ENCODE results near the gene GNPDA1.

The GNPDA1 gene

DNA sequence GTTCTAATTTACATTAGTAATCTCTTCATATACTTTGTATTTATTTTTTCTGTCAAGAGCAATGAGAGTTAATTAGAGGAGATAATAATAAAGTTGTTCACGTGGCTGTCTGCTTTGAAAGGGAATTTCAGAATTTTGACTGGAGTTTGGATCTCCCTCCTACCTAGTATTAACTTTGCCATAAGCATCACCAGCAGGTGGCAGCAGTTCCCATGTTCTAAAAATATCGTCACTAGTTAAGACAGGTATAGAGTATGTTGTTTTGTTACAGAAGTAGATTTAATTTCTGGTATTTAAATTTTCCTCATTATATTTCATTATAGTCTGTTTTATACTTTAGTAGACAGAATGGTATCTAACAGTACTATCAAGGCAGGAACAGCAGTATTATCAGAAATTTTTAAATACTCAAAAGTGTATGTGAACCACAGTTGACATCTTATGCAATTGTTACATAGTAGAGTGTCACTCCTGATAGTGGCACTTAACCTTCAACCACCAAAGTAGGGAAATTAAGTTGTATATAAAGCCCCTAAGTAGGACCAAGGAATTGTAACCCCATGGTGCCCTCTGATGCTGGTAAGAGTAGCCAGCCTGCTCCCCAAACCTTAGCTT, 20.4 kb downstream of the GNPDA1 start:
- peak; percentile 65 for DNase-seq (ENCODE audit: low spot score)

DNA sequence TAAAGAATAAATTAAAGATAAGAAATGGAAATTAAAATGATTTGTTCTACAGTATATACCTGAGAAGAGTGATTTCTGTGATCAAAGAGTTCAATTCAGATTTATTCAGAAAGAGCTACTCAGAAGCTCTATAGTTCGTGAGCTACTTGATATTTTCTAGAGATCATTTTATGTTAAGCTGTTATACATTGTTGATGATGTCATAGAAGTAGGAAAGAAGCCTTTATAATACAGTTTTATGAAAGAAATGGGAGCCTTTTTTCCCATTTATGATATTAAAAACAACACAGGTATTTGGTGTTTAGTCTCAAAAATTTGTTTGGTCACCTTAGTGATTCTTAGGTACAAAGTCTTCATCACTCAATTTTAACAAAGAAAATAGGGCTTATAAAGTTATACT, 23.1 kb downstream of the GNPDA1 start:
- no peak for DNase-seq (ENCODE audit: low spot score)

DNA sequence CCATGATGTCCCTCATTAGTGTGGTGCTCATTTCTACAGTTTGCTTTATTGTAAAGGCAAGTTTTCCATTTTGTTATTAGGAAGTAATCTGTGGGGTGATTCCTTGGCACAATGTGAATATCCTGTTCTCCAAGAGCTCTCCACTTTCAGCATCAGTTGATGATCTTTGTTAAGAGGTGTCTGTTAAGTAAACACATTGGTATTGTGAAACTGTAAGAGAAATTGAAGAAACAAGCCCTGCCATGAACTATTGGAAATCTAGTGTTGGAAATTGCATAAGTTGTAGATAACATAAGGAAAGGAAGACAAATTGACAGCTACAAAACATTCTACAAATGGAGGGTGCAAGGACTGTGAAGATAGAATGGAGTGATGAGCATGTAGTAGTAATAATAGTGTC, 26.8 kb downstream of the GNPDA1 start:
- no peak for DNase-seq (ENCODE audit: low spot score)

DNA sequence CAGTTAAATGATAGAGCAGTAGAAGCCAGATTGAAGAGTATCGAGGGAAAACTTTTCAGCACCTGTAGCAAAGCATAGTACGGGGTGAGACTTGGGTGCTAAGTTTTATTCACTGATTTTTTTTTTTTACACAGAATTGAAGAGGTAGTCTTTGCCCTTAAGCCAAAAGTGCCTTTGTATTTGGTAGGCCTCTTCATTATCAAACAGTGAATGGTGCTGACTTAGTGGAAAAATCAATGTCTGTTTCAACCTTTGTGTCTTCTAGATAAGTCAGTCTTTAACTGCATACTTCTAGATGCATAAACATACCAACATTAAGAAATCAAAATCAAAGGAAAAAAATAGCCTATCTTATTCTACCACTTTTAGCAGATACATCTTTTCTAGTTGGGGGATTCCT, 30.2 kb downstream of the GNPDA1 start:
- DNase-seq (ENCODE audit: low spot score), result no peak

DNA sequence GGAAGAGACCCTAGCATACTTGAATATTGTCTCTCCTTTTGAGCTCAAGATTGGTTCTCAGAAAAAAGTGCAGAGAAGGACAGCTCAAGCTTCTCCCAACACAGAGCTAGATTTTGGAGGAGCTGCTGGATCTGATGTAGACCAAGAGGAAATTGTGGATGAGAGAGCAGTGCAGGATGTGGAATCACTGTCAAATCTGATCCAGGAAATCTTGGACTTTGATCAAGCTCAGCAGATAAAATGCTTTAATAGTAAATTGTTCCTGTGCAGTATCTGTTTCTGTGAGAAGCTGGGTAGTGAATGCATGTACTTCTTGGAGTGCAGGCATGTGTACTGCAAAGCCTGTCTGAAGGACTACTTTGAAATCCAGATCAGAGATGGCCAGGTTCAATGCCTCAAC, 34.4 kb downstream of the GNPDA1 start:
- DNase-seq (ENCODE audit: low spot score), result no peak

DNA sequence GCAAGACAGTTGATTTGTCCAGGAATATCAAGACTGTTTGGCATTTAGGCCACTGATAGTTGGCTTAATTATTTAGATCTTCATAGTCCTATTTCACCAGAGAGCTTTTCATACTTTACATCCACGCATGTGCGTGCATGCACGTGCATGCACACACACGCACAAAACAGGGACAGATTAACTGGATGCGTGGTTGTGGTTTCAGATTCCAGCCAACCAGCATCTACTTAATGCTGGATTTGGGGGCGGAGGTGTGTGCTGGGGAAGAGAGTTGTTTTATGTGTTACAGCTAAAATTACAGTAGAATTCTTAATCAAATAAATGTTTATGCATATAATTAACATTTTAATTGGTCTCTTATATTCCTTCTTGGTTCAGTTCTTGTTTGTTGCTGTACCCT, 36.7 kb downstream of the GNPDA1 start:
- DNase-seq (ENCODE audit: low spot score), result no peak

DNA sequence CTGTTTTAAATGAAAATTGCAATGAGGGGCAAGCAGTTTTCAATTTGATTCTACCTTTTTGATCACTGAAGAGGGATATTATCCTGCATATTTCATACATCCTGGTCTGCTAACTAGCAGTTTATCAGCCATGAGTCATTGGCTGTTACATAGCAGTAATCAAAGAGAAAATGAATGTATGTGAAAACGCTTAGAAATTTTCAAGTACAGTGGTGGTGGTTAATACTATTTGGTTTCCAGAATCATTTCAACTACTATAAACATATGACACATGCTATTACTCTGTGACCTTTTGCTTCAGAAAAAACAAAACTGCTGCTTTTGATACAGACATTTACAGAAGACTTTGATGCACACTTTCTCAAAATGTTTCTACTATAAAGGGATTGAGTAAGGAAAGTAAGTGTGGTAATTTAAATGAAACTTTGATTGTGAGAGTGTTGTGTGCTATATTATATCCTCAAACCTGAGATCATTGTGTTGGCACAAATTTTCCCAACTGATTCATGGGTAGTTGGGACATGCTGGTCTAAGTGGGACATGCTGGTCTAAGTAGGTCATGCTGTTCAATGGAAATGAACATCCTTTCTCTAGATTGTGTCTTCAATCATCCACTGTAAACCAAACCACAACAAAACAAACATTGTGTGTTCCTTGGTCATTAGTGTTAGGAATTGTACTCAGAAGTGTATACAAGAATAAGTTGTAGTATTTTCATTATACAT, 38.8 kb downstream of the GNPDA1 start:
- no peak for DNase-seq (ENCODE audit: low spot score)

DNA sequence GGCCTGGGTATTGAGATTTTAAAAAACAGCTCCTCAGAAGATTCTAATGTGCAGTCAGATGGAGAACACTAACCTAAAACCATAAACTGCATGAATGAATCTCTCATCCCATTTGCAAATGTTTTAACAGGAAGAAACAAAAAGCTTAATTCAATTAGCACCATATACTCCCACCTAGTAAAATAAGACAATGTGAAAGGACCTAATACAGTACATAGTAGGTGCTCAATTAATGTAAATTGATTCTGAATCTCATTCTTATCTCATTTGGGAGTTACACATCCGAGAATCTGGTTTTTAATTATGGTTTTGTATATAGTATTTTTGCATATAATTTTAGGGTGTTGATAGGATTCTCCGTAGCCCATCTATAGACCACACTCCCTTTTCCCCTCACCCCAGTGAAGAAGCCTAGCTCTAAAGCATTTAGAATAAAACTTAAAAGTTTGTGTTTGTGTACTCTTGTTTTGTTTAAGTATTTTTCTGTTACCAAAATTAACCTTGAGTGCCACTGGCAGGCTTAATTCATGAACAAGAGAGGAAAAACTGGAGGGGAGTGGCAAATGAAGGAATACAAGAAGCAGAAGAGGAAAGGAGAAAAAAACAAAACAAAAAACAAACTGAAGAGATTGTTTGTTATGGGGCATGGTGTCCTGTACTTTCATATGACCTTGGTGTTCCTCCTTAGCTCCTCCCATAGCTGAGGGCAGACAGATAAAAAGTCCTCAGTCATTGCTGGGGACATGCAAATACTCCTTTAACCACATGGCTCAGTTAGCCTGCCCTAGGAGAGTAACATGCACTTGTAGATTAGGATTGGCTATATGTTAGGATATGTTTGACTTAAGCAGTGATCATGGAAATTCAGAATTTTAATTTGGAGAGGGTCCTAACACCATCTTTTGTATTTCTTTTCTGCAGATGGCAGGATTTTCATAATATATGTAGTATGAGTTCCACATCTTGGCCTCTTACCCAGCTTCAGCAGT, 42.8 kb downstream of the GNPDA1 start:
- no peak for DNase-seq (ENCODE audit: low spot score)

DNA sequence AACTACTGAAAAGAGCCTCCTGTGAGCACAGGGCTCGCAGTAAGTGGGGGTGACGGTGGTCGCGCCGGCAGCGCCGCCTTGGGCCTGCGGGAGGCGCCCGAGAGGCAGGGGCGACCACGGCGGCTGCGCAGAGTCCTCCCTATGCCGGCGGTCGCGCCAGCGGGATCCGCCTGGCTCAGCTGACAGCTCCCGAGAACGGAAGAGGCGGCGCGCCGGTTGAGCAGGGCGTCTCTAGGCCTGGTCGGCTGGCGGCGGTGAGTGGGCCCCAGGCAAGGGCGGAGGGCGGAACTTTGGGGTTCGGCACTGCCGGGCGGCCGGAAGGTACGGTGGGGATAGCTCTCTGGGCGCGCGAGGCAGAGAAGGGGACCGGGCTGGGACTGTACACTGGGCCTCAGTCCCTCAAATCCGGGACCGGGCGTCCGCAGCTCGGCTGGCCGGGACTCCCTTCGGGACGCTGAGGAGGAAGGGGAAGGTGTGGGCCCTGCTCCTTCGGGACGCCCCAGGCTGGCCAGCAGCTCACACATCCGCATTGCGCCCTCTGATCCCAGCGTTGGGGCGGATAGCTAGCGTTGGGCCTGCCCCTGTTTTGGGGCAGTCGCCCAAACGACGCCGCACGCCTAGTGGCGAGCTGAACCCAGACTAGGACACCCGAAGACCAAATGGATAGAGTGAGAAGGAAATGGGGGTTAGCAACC, 43.8 kb downstream of the GNPDA1 start, which contains the start of gene RNF14:
TSS of gene RNF14 (plus strand) at position 192 of the 695 bp plus-strand sequence. CDS start 4,484 bp downstream, outside the sequence.
- DNase-seq (ENCODE audit: low spot score), result peak; percentile 96

DNA sequence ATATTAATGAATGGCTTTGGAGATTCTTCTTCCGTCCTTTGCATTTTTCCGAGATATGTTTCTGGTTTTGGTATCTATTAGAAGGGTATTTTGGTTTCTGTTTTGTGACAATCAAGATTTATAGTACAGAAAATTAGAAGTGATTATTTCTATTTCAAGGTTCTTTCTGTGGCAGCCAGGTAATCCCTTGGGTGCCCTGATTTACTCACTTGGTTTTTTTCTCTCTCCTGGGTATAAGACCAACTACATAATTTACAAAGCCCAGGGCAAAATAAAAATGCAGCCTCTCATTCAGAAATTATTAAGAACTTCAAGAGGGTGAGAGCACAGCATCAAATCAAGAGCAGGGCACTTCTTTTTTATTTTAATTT, 45.9 kb downstream of the GNPDA1 start:
- DNase-seq (ENCODE audit: low spot score), result no peak

DNA sequence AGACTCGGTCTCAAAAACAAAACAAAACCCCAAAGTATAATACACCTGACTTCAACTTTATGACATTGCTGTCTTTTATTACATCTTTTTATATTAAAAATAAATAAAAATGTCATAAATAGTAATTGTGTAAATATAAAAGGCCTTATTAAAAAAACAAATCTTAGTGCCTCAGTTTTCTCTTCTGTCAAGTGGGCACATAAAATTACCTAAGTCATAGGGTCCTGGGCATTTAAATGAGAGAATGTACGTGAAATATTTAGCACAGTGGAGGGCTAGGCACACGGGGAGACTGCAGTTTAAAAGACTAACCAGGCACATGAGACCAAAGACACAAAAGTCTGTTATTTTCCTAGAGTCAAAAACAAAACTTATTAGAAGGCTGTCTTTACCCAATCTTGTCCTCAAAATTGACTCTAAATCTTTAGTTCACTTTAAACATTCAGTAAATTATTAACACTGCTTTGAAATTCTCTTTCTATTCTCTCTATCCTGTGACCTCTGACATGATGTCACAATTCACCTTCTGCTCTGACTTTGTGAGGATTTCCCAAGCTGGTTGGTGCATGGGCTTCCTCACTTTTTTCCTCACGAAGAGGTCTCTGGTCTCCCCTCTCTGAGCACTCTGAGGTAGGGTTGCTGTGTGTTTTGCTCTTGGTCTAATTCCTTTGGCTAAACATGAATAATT, 46.4 kb downstream of the GNPDA1 start:
- no peak for DNase-seq (ENCODE audit: low spot score)

DNA sequence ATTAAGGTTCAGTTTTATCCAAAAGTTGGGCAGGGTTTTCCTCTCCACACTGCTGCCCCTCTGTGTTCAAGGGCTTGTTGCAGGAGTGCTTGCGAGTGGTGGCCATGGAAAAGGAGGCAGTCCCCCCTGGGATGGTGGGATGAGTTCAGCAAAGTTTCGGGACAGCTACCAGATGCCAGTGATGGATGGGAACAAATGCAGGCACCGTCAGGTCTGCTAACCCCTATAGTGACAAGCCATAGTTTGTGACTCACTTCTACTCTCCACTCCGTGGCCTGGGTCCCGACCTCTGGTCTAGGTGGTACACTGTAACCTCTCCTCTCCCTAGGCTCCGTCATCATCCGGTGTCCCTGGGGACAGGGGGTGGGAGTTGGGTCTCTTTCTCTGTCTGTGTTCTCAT, 47.8 kb downstream of the GNPDA1 start:
- no peak for DNase-seq (ENCODE audit: low spot score)

DNA sequence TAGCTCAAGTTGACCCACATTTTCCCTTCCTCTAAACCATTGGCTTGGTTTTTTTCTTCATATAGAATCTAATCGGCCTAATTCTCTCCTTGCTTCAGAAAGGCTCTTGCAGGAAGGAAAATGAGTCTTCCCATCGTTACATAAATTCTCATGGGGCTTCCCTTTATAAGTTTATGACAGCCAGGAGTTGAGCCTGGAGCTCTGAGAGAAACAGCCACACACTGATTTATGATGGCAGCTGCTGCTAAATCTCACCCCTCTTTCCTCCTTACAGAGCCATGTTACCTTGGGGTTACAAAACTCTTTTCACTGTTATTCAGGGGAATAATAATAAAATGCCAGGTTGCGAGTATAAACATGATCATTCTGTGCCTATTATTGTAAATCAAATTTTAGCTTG, 49.1 kb downstream of the GNPDA1 start:
- DNase-seq (ENCODE audit: low spot score), result no peak

DNA sequence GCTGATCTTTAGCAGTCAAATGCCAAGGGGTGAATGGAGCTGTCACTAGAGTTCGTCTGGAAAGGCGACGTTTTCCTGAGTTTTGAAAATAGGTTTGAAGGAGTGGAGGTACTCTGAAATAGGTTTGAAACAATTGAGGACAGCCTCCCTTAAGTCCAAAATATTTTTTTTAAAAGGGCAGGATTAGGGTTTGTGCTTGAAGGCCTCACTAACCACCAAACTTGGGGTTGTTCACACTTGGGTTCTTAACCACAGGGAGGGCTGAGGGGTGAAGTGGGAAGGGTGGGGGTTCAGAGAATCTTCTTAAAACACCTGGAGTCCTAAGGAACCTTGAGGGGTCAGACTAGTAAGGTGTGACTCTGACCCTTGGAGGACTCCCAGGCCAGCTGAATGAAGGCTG, 51.4 kb downstream of the GNPDA1 start:
- no peak for DNase-seq (ENCODE audit: low spot score)

DNA sequence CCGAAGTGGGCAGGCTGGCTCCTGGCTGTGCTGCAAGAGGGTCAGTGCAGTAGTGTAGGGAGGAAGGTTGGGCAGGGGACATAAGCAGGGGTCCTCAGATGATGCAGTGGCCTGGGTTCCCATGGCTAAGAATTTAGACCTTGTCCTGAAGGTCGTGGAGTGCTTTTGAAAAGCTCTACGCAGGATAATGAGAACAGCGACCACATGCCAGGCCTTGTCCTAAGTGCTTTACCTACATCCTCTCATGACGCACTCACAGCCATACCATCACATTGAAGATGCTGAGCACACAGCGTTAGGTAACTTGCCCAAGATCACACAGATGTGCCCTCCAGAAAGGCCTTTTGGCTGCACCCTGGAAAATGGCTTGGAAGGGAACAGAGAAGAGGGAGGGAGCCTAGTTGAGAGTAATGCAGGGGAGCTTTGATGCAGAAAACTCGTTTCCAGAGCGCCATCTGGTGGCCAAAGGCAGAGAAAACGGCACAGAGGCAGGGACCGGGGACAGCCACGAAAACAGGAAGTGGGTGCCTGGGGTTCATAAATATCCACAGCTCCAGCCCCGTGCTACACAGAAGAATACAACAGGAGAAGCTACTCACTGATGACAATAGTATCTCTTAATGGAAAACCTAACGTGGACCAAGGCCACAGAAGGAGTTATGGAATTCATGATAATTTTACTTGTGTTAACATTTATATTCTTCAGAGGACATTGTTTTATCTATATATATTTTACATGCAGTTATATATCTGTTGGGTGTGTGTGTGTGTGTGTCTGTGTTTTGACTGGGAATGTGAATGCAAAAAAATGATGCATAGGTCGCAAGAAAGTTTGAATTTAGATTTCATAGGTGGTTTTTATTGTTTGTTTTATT, 52.1 kb downstream of the GNPDA1 start:
- peak; percentile 89 for DNase-seq (ENCODE audit: low spot score)

DNA sequence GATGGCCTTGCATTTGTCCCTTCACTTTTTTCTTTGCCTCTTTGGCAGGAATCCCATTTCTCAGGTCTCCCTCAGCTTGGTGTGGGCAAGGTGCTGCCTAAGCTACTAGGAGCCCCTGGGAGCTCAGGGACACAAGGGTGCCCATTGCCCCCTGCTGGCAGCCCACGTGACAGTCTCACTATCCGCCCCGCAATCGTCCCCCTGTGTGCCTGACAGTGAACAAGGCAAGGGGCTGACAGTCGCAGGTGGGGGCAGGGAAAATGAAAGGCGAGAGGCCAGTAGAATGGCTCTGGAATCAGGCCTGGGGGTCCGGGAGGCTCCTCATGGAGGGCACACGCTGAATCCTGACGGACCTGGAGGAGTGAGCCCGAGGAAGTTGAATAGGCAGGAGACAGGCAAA, 52.8 kb downstream of the GNPDA1 start:
- DNase-seq (ENCODE audit: low spot score), result no peak

DNA sequence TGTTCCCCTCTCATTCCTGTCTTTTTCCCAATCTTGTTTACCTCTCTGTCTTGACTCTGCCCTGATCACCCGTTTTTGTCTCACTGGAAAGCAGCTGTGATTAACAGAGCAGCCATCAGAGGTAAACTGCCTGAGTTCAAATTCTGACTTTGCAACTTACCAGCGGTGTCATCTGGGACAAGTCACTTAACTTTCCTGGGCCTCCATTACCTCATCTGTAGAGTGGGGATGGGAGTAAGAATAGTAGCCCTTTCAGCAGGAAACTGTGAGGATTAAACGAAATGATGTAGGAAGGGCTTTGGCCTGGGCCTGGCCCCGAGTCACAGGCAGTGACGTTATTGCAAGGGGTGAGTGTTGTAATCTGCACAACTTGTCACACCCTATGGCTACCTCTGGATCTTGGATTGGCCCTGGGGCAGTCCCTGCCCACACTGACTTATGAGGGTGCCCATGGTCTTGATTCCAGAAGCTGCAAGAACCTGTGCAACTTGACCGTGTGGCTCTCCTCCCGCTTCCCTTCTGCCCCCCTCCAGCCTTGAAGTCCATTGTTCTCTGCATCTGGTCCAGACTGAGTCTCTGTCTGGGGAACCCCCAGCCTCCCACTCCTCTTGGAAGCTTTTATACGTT, 54.2 kb downstream of the GNPDA1 start:
- DNase-seq (ENCODE audit: low spot score), result no peak

DNA sequence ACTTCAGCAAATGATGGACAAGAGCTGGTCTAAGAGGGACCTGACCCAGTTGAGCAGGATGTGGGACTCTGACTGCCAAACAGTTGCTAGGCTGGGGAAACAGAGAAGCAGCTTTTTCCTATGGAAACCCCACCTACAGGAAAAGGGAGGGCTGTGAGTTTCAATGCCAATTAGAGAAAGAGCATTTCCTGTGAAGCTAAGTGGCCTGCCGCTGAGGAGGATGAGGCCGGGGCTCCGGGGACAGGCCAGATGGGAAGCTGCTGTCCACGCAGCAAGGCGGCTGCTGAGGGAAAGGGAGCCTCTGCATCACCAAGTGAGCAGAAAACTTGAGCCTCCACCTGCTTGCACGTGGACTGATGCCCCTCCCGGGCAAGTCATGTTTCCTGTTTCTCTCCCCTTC, 54.7 kb downstream of the GNPDA1 start, which contains the start of gene PCDH12:
TSS of gene PCDH12 (minus strand) at position 90 of the 400 bp plus-strand sequence. CDS start 351 bp downstream, outside the sequence.
- DNase-seq (ENCODE audit: low spot score), result no peak

DNA sequence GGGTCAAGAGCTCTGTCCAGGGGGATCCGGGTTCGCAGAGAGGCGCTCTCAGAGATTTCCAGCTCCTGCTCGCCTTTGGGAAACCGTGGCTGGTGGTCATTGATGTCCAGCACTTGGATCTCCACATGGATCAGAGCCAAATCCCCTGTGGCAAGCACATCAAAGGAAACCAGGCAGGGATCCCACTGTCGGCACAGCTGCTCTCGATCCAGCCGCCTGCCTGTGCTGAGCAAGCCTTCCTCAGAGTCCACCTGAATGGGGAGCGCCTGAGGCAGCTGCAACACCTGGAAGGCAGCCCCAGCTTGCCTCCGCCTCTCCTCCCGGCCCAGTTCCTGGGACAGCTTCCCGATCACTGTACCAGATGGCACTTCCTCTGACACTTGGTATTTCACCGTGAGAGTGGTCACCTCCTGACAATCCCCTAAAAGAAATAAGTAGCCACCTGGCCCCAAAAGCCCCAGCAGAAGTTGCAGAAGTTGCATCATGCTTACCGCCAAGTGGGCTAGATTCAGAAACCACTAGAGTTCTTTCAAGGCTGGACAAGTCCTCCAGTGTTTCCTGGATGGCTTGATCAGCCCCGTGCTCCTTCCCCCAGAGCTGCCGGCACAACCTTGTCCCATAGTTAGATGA, 55.3 kb downstream of the GNPDA1 start:
- DNase-seq (ENCODE audit: low spot score), result no peak
